ENCODE results near the gene BTN3A1.

DNA sequence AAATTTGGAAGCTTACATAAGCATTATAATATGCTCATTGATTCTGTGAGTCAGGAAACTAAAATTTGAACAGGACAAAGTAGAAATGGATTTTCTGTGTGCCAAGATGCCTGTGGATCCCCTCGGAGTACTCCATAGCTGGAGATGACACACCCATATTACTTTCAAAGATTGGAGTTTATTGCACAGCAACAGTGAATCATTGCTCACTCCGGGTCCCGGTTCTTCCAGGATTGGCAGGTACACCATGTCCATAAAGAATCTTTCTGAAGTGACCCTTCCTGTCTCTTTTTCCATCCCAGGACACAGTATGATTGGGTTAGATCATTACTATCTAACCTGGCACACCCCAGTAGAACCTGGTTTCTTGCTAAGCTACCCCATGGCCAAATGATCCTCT is 21.8 kb upstream of the BTN3A1 start:
- no peak for TF ChIP-seq EZH2 (IDR thresholded peaks at IDR 0.05; ENCODE audit: low read length, missing control alignments)
- TF ChIP-seq, protein P1, sequence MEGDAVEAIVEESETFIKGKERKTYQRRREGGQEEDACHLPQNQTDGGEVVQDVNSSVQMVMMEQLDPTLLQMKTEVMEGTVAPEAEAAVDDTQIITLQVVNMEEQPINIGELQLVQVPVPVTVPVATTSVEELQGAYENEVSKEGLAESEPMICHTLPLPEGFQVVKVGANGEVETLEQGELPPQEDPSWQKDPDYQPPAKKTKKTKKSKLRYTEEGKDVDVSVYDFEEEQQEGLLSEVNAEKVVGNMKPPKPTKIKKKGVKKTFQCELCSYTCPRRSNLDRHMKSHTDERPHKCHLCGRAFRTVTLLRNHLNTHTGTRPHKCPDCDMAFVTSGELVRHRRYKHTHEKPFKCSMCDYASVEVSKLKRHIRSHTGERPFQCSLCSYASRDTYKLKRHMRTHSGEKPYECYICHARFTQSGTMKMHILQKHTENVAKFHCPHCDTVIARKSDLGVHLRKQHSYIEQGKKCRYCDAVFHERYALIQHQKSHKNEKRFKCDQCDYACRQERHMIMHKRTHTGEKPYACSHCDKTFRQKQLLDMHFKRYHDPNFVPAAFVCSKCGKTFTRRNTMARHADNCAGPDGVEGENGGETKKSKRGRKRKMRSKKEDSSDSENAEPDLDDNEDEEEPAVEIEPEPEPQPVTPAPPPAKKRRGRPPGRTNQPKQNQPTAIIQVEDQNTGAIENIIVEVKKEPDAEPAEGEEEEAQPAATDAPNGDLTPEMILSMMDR (conservative IDR thresholded peaks at IDR 0.05 in 1 of 2, IDR thresholded peaks at IDR 0.05 in 1 of 2; ENCODE audit: low read depth in 1 of 2, low read length in 2 of 2): no peak

Measured in fibroblast of lung (primary cell).